ENCODE data around the gene TRIM21. TPM values are rescaled to one million over a fixed set of nuclear protein-coding genes. Genes with fewer than 3 reads are reported as not detected.
"Not testable (repeated sequence)": the region's sequence is repeated elsewhere in the genome, so short reads cannot be mapped to it uniquely, and the experiment has no call there.

The TRIM21 gene
- total RNA-seq, 1 donor from 2014 or later = 27.7 TPM

GRCh38 chr11:4385978-4386740, 7.3 kb downstream of the TRIM21 start:
- Mint-ChIP-seq H3K4me1 (peaks cover 7% of the 10 kb centered on the region), H3K36me3 (ENCODE audit: low read depth) (peaks cover 74% of the 10 kb centered on the region), H3K4me3 (no peak overlapping the region), H3K27ac (no peak overlapping the region), H3K27me3 (no peaks in the 10 kb centered on the region), H3K9me3 (no peaks in the 10 kb centered on the region)
- POLR2A ChIA-PET = no interaction called here
- CTCF ChIA-PET = no interaction called here
- ATAC-seq (ENCODE audit: low read depth) (no peak), DNase-seq (no peak)
- intact Hi-C loops (cut with micrococcal nuclease) = no loop called here
- TF ChIP-seq CTCF (IDR thresholded peaks at IDR 0.05) = no peak

- Mint-ChIP-seq H3K27me3 (no peaks in the 10 kb centered on the region), H3K4me3 (no peak overlapping the region), H3K9me3 (no peaks in the 10 kb centered on the region), H3K4me1 (no peaks in the 10 kb centered on the region), H3K27ac (no peak overlapping the region), H3K36me3 (ENCODE audit: low read depth) (peaks cover 33% of the 10 kb centered on the region)
- POLR2A ChIA-PET = no interaction called here
- intact Hi-C loops (cut with micrococcal nuclease) = no loop called here
- CTCF ChIA-PET = no interaction called here
- DNase-seq (no peak), ATAC-seq (ENCODE audit: low read depth) (no peak)
- no peak for TF ChIP-seq CTCF (IDR thresholded peaks at IDR 0.05)
Measured at GRCh38 chr11:4381901-4382300, 11.6 kb downstream of the TRIM21 start.

- intact Hi-C loops (cut with micrococcal nuclease) = no loop called here
- no peaks in the 10 kb centered on the region for H3K4me1 Mint-ChIP-seq
- POLR2A ChIA-PET = no interaction called here
- no peak overlapping the region for H3K27ac Mint-ChIP-seq
- CTCF ChIA-PET = no interaction called here
- no peaks in the 10 kb centered on the region for H3K36me3 Mint-ChIP-seq (ENCODE audit: low read depth)
- no peak overlapping the region for H3K4me3 Mint-ChIP-seq
- H3K9me3 Mint-ChIP-seq = no peaks in the 10 kb centered on the region
- no peaks in the 10 kb centered on the region for H3K27me3 Mint-ChIP-seq
- DNase-seq (no peak), ATAC-seq (ENCODE audit: low read depth) (no peak)
- TF ChIP-seq CTCF (IDR thresholded peaks at IDR 0.05) = no peak
Measured at GRCh38 chr11:4375431-4376140, 17.9 kb downstream of the TRIM21 start.

GRCh38 chr11:4370166-4370565, 23.3 kb downstream of the TRIM21 start:
- DNase-seq = no peak
- CTCF ChIA-PET = no interaction called here
- POLR2A ChIA-PET = no interaction called here
- H3K4me1 Mint-ChIP-seq = no peaks in the 10 kb centered on the region
- no peaks in the 10 kb centered on the region for H3K36me3 Mint-ChIP-seq (ENCODE audit: low read depth)
- ATAC-seq (ENCODE audit: low read depth) = no peak
- no peak overlapping the region for H3K27ac Mint-ChIP-seq
- no peak overlapping the region for H3K4me3 Mint-ChIP-seq
- intact Hi-C loops (cut with micrococcal nuclease) = no loop called here
- peaks cover 5% of the 10 kb centered on the region for H3K27me3 Mint-ChIP-seq
- H3K9me3 Mint-ChIP-seq = no peaks in the 10 kb centered on the region
- no peak for TF ChIP-seq CTCF (IDR thresholded peaks at IDR 0.05)

GRCh38 chr11:4368286-4368685, 25.2 kb downstream of the TRIM21 start, which contains the start of gene OR52B4:
Gene OR52B4, minus strand, starts transcription at chr11:4368386. Its CDS starts 91 bp downstream, at chr11:4368295.
- Mint-ChIP-seq H3K9me3 (peaks cover 4% of the 10 kb centered on the region), H3K27ac (no peak within 1 kb of the TSS), H3K4me1 (no peaks in the 10 kb centered on the region), H3K36me3 (ENCODE audit: low read depth) (no peaks in the 10 kb centered on the region), H3K4me3 (no peak within 1 kb of the TSS), H3K27me3 (peaks cover 7% of the 10 kb centered on the region)
- ChIA-PET POLR2A (no interaction called here), CTCF (no interaction called here)
- TF ChIP-seq CTCF (IDR thresholded peaks at IDR 0.05) = no peak
- no peak for ATAC-seq (ENCODE audit: low read depth)
- intact Hi-C loops (cut with micrococcal nuclease) = no loop called here
- DNase-seq = no peak

- H3K4me3 Mint-ChIP-seq; DNase-seq; ATAC-seq (ENCODE audit: low read depth); H3K27me3 Mint-ChIP-seq; intact Hi-C loops (cut with micrococcal nuclease); H3K9me3 Mint-ChIP-seq; H3K27ac Mint-ChIP-seq; H3K4me1 Mint-ChIP-seq; H3K36me3 Mint-ChIP-seq (ENCODE audit: low read depth); POLR2A ChIA-PET; CTCF ChIA-PET: not testable (repeated sequence)
Measured at GRCh38 chr11:4348142-4348541, 45.4 kb downstream of the TRIM21 start.

- CTCF ChIA-PET; H3K9me3 Mint-ChIP-seq; H3K4me3 Mint-ChIP-seq; POLR2A ChIA-PET; DNase-seq; H3K27me3 Mint-ChIP-seq; ATAC-seq (ENCODE audit: low read depth); H3K36me3 Mint-ChIP-seq (ENCODE audit: low read depth); intact Hi-C loops (cut with micrococcal nuclease); H3K4me1 Mint-ChIP-seq; H3K27ac Mint-ChIP-seq: not testable (repeated sequence)
Measured at GRCh38 chr11:4345366-4345765, 48.1 kb downstream of the TRIM21 start.
